GM18526 (cell line): ENCODE data around the gene STN1.

Source experiments
- POLR2A ChIP-seq: IDR thresholded peaks from 3 replicates; pipeline ENCODE4 v1.6.1; 2011; ENCODE audit not compliant: insufficient read length; ENCODE audit errors: extremely low read depth

STN1 gene

DNA sequence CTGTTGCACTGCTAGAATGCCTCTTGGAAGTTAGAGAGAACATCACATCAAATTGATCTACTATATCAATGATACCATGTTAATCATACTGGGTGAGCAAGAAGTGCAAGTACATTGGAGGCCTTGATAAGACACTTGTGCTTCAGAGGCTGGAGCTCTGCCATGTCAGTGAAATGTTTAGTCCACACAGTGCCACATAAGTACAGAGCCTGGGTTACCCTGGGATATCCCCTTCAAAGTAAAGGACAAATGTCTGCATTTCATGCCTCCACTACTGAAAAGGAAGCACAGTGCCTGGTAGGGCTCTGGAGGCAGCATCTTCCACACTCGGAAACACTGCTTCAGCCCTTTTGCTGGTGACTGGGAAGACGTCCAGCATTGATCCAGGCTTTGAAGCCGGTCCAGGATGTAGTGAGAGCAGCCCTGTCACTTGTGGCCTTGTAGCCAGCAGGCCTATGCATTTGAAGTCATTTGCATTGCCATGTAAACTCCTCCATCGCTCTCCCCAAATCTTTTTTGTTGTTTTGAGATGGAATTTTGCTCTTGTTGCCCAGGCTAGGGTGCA lies 15.7 kb upstream of the STN1 start:
- no peak for TF ChIP-seq POLR2A

DNA sequence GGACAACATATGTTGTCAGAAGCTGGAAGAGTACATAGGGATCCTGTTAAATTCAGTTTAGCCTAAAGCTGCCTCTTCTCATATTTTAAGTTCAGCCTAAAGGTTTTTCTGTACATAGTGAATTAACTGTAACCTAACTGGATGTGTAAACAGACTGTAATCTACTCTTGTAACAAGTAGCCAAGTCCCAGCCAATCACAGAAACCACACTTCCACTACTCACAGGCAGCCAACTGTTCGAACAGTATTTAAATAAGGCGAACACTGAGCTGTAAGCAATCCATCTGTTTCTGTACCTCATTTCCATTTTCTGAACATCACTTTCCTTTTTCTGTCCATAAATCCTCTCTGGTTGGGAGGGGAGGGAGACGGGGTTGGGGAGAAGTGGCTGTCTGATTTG lies 15.0 kb upstream of the STN1 start:
- no peak for TF ChIP-seq POLR2A

- no peak for TF ChIP-seq POLR2A
Observed at GRCh38 chr10:103932271-103932670, 14.3 kb upstream of the STN1 start.

DNA sequence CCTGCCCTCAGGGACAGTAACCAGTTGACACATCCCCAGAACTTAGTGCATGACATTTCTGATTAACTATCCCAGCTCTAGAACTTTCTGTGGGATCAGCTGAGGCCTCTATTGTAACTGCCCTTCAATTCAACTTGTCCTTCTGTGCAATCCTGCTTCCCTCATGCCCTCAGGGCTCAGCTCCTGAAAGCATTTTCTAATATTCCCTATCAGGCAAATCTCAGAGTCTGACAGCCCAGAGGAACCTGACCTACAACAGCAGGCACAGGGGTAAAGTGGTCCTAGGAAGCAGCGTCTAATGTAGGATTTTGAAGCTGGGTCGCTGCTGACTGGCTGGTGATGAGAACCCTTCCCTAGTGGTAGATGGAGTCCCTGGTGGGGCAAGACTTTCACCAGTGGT lies 13.6 kb upstream of the STN1 start:
- no peak for TF ChIP-seq POLR2A

DNA sequence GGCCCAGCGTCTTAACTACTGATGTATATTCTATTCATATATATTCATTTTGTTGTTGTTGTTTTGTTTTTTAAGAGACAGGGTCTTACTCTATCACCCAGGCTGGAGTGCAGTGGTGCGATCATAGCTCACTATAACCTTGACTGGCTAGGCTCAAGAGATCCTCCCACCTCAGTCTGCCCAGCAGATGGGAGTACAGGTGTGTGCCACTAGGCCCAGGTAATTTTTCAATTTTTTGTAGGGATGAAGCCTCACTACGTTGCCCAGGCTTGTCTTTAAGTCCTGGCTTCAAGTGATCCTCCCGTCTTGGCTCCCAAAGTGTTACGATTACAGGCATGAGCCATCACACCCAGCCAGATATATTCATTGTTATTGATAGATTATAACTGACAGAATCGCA lies 12.9 kb upstream of the STN1 start:
- TF ChIP-seq POLR2A = no peak

DNA sequence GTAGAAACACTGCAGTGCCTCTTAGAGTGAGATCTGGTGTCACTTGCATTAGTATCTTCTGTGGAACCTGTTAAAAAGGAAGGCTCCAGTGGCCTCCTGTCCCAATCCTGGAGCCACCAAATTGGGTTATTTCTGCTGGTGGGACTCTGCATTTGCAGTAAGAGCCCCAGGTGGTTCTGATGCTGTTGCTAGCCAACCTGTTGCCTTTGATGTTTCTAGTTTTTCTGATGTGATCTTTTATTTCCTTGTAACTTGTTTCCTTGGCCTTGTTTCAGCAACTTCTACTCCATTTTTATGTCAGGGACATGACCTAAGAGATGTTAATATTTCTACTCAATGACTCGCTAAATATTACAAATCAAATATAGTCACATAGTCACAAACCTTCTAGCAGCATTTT lies 12.5 kb upstream of the STN1 start:
- no peak for TF ChIP-seq POLR2A

- TF ChIP-seq POLR2A = no peak
Observed at GRCh38 chr10:103929381-103929921, 11.5 kb upstream of the STN1 start.

- no peak for TF ChIP-seq POLR2A
Observed at GRCh38 chr10:103928784-103929183, 10.8 kb upstream of the STN1 start.

DNA sequence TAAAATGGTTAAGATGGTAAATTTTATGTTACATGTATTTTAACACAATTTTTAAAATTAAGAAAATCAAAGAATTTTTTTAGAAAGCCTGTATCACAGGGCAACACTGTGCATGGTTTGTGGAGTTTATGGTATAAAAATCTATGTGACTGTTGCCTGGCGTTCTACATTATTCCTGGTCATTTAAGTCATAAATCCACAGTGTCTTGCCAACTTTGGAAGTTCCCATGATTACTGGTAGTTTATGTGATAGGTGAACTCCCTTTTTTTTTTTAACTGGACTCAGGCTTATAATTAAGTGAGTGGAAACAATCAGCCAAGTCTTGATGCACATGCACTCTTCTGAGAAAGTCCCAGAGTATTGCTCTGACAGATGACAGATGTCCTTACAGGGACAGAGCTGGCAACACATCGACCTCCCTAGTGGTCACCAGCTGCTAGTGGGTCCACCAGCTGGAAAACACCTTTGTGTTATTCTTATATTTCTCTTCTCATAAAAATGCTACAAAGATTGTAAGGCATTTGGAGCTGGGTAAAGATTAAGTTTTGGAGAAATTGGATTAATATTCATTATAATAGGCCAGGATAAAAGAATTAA lies 8.8 kb upstream of the STN1 start:
- no peak for TF ChIP-seq POLR2A

GRCh38 chr10:103925591-103925990 lies 7.6 kb upstream of the STN1 start:
- no peak for TF ChIP-seq POLR2A

- TF ChIP-seq POLR2A = no peak
Observed at GRCh38 chr10:103923502-103923901, 5.5 kb upstream of the STN1 start.

GRCh38 chr10:103922659-103923058 lies 4.7 kb upstream of the STN1 start:
- no peak for TF ChIP-seq POLR2A

GRCh38 chr10:103921750-103922195 lies 3.8 kb upstream of the STN1 start:
- TF ChIP-seq POLR2A = peak; percentile 20

DNA sequence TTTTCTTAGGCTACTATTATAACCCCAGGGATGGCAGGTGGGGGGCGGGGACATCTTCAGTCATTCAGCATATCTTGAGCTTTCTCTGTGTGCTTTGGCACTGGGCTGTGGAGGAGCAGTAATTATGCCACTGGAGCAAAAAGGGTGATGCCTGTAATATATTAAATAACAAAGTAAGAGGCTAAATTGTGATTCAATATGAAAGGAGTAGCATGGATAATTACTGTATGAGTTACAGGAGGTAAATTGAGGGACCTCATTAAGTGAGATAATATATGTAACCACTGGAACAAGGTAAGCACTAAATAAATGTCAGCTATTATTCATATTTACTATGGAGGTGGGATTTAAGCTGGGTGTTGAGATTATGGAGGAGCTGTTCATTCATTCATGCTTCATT lies 3.3 kb upstream of the STN1 start:
- TF ChIP-seq POLR2A = no peak

DNA sequence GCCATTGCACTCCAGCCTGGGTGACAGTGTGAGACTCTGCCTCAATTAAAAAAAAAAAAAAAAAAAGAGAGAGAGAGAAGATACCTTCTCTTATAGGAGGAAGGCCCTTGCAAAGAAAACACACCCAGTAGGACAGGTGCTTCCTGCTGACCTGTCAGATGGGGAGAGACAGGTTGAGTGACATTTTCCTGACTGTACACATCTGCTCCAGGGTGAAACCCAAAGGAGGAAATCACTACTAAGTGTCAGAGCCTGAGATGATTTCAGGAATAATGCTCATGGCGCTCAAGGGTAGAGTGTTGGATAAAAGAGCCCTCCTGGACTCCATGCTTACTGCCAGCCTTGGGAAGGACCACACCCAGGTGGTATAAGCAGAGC lies 1.7 kb upstream of the STN1 start:
- TF ChIP-seq POLR2A = no peak

DNA sequence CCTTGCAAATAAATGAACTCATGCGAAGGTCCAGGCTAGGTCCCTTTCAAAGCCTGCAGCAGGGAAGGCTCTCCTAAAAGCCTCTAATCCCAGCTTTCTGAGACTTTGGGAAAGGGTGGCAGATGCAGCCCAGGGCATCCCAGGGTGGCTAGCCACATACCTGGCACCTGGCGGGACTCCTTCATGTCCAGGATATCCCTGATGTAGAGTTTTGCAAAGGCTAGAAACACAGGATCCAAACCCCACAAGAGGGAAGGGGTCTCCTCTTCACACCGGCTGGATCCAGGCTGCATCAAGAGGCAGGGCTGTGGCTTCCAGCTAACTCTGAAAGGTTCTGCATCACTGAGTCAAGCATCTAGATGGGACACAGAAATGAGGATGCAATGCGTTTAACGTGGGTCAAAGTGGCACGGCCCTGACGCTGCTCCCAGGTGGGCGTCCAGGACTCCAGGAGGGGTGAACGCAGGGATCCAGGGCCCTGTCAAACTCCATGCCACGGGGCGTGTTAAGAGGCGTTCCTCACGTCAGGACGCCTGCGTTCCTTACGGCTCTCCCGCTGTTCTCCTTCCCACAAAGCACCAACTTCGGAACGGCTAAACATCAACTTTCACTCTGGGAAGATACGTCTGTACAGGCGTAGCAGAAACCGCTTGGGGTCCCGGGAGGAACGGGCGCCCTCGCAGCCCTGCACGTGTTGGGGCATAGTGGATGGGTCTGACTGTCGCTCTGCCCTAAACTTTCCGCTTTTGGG lies 507 bp downstream of the STN1 start:
- TF ChIP-seq POLR2A = no peak
